Ovary (tissue), 9 donors: ENCODE data around the gene RUNX2. TPM values are rescaled to one million over a fixed set of nuclear protein-coding genes. Genes with fewer than 3 reads are reported as not detected.
A peak's percentile ranks its signal among the peaks of the same experiment; 100 is the strongest.

ENCODE experiments used
- DNase-seq, 5 donors: peaks; one replicate each; pipeline ENCODE4 v3.0.0-alpha.2; 2019 to 2020
- H3K27ac ChIP-seq, 2 donors: fragments of 200-600 bp; one replicate each; pipeline versions ENCODE4 v1.5.1 to v1.8.0; 2019 to 2022
- H3K27me3 ChIP-seq: fragments of 200-600 bp; one replicate; pipeline ENCODE4 v1.8.0; 2022
- H3K36me3 ChIP-seq: fragments of 200-600 bp; sonication (generic); one replicate; pipeline ENCODE4 v1.5.1; 2019
- H3K4me1 ChIP-seq: one replicate; pipeline ENCODE4 v1.8.1; 2013; ENCODE audit warnings: mild to moderate bottlenecking, moderate library complexity; ENCODE audit not compliant: insufficient read depth
- H3K4me3 ChIP-seq: fragments of 200-600 bp; sonication (generic); one replicate; pipeline ENCODE4 v1.5.1; 2017
- H3K9me3 ChIP-seq, 2 donors: fragments of 200-600 bp in 1 of 2; sonication (generic) in 1 of 2; one replicate each; pipeline versions ENCODE4 v1.5.1 to v1.8.1; 2013 to 2019; ENCODE audit warnings: mild to moderate bottlenecking in 1 of 2, moderate library complexity in 1 of 2
- CTCF ChIP-seq, 3 donors: fragments of 450-650 bp in 2 of 3; fragments of 200-600 bp in 1 of 3; IDR thresholded peaks; one replicate each; pipeline versions ENCODE4 v1.5.1 to v1.8.0; 2016 to 2022; ENCODE audit warnings: antibody characterized with exemption in 3 of 3, mild to moderate bottlenecking in 1 of 3
- EP300 ChIP-seq: sonication (generic); formaldehyde crosslinking; IDR thresholded peaks from one replicate; pipeline ENCODE4 v1.6.1; 2017; ENCODE audit warnings: antibody characterized with exemption
- POLR2A ChIP-seq: fragments of 450-650 bp; IDR thresholded peaks from one replicate; pipeline ENCODE4 v1.6.1; 2017; ENCODE audit warnings: antibody characterized with exemption, mild to moderate bottlenecking, moderate library complexity
- WGBS, 3 donors: extraction: QIAGEN DNeasy Blood & Tissue Kit in 1 of 3; methylation state at CpG; one replicate each; pipeline versions ENCODE4 v1.1.5 to v1.1.7; 2013 to 2017; 5-methylcytosine and 5-hydroxymethylcytosine counted together
- intact Hi-C, 4 donors: fragments of 100-400 bp; cut with DNase I; formaldehyde crosslinking; loops; one replicate each; pipeline versions ENCODE4 v1.11.0 to v1.15.1; 2022 to 2023
- polyA plus RNA-seq, 2 donors: library from polyadenylated mRNA; stranded (reverse); fragments of 200-250 nt in 1 of 2; fragments of 350-450 nt in 1 of 2; fragmentation: Illumina TruSeq in 1 of 2; extraction: RNeasy Lipid Tissue Mini Kit (QIAGEN cat#74804) in 1 of 2; gene quantifications; one replicate each; pipeline ENCODE4 v1.2.3, GENCODE V29; 2013 to 2014
- total RNA-seq, 7 donors: library from RNA; depleted of rRNA in 2 of 7; stranded (reverse); fragments of >200 nt in 2 of 7; fragmentation: NEBNext Ultra II Directional in 3 of 7; extraction: Animal tissue kit (Norgen Biotek cat#: 25700) in 3 of 7; gene quantifications; one replicate each; pipeline versions ENCODE4 v1.1.0 to v1.2.4, GENCODE V29; 2016 to 2023
- donor health status: DM: no; HTN: no; CAD: no; lungs with moderate emphysema.
- donor health status: DM: no; HTN: no; CAD: no.
- donor health status: Bipolar disorder and iron deficiency.
- donor health status: DM: yes; HTN: yes; CAD: no.
- donor health status: DM: no; HTN: no; CAD: no.
- donor health status: DM: yes; HTN: yes; CAD: no.

The RUNX2 gene
- total and polyA plus RNA-seq, 9 donors, result 1.1 to 25.2 (median 3.3) TPM

GRCh38 chr6:45470131-45470738, 142.1 kb downstream of the RUNX2 start:
- no peak for DNase-seq

GRCh38 chr6:45472382-45472781, 144.3 kb downstream of the RUNX2 start:
- intact Hi-C loops, result no loop called here
- WGBS, 3 donors, result 9 to 37% (median 10%) methylated on average over 7 of the region's 7 CpGs
- Histone ChIP-seq H3K4me3 (no peak overlapping the region), H3K4me1 (peaks cover 4% of the 10 kb centered on the region), H3K36me3 (no peaks in the 10 kb centered on the region), H3K27me3 (no peaks in the 10 kb centered on the region), H3K27ac (peak overlapping the region in 1 of 2 donors; percentile 22), H3K9me3 (no peaks in the 10 kb centered on the region)
- TF ChIP-seq CTCF (IDR thresholded peaks at IDR 0.05), result no peak
- DNase-seq, result peak in 4 of 5 donors; percentile 22 to 45 (median 31)

More at GRCh38 chr6:45470131-45470738, 142.1 kb downstream of the RUNX2 start:
- TF ChIP-seq EP300 (no peak), CTCF (IDR thresholded peaks at IDR 0.05) (no peak), POLR2A (no peak)
- no peak overlapping the region for H3K4me3 ChIP-seq
- intact Hi-C loops, result no loop called here
- H3K4me1 ChIP-seq, result peaks cover 4% of the 10 kb centered on the region
- no peaks in the 10 kb centered on the region for H3K27me3 ChIP-seq
- H3K27ac ChIP-seq, result no peak overlapping the region
- no peaks in the 10 kb centered on the region for H3K36me3 ChIP-seq
- 94 to 96% (median 95%) methylated on average over 4 of the region's 4 CpGs for WGBS, 3 donors
- H3K9me3 ChIP-seq, result no peaks in the 10 kb centered on the region

- Histone ChIP-seq H3K9me3 (no peaks in the 10 kb centered on the region), H3K27me3 (no peaks in the 10 kb centered on the region), H3K4me3 (no peak overlapping the region), H3K27ac (peak overlapping the region in 1 of 2 donors; percentile 22), H3K4me1 (peaks cover 4% of the 10 kb centered on the region), H3K36me3 (no peaks in the 10 kb centered on the region)
- WGBS, 3 donors, result 79 to 85% (median 83%) methylated on average over 13 of the region's 13 CpGs
- intact Hi-C loops, result no loop called here
- DNase-seq, result no peak
- TF ChIP-seq CTCF (IDR thresholded peaks at IDR 0.05), result no peak
- no peak for TF ChIP-seq POLR2A
- no peak for TF ChIP-seq EP300
Observed at GRCh38 chr6:45473121-45473993, 145.2 kb downstream of the RUNX2 start.

DNA sequence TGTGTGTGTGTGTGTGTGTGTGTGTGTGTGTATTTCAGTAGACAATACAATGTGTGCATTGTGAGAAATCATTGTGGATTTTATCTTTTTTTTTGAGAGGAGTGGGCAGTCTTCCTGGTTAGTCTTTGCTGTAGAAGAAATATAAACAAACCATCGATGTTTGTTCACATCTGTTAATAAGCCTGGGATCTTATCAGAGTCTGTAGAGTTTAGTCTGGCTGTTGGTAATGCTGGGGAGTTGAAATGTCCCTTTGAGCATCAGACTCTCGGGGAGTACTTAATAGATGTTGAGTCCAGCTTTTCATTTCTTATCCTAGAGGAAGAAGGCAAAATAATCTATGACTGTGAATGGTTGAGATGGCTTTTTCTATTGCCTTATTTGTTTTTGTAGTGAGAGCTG, 146.2 kb downstream of the RUNX2 start:
- Histone ChIP-seq H3K27me3 (no peaks in the 10 kb centered on the region), H3K4me3 (no peak overlapping the region), H3K36me3 (no peaks in the 10 kb centered on the region), H3K27ac (no peak overlapping the region), H3K9me3 (no peaks in the 10 kb centered on the region), H3K4me1 (peaks cover 4% of the 10 kb centered on the region)
- intact Hi-C loops, result no loop called here
- WGBS, 3 donors, result 7 to 37% (median 9%) methylated on average over 2 of the region's 2 CpGs
- no peak for DNase-seq
- no peak for TF ChIP-seq CTCF (IDR thresholded peaks at IDR 0.05)
- no peak for TF ChIP-seq EP300
- no peak for TF ChIP-seq POLR2A
